Colonic mucosa (tissue), 4 donors: ENCODE measurements around the gene LHPP. TPM values are rescaled to one million over a fixed set of nuclear protein-coding genes. Genes with fewer than 3 reads are reported as not detected.

Experiments
- DNase-seq: peaks from one replicate; pipeline ENCODE4 v3.0.0-alpha.2; 2020
- H3K27ac ChIP-seq: fragments of 200-600 bp; one replicate; pipeline ENCODE4 v1.8.0; 2021
- H3K27me3 ChIP-seq: fragments of 200-600 bp; one replicate; pipeline ENCODE4 v1.8.0; 2021
- H3K36me3 ChIP-seq: fragments of 200-600 bp; one replicate; pipeline ENCODE4 v1.8.0; 2021
- H3K4me1 ChIP-seq: fragments of 200-600 bp; one replicate; pipeline ENCODE4 v1.8.0; 2021; ENCODE audit warnings: mild to moderate bottlenecking
- H3K4me3 ChIP-seq: fragments of 200-600 bp; one replicate; pipeline ENCODE4 v1.8.0; 2021
- H3K9ac ChIP-seq, 2 donors: one replicate each; pipeline ENCODE4 v1.7.0; 2013; ENCODE audit warnings: control low read depth in 2 of 2, low read depth in 2 of 2, low read length in 2 of 2
- H3K9me3 ChIP-seq: fragments of 200-600 bp; one replicate; pipeline ENCODE4 v1.8.0; 2021
- intact Hi-C: fragments of 100-400 bp; cut with DNase I; formaldehyde crosslinking; loops from one replicate; pipeline ENCODE4 v1.14.1; 2022
- total RNA-seq, 2 donors: library from RNA; stranded (reverse); fragmentation: NEBNext Ultra II Directional in 1 of 2; extraction: Animal tissue kit (Norgen Biotek cat#: 25700) in 1 of 2; gene quantifications; one replicate each; pipeline ENCODE4 v1.2.1, GENCODE V29; 2021
- TF ChIP-seq, protein P1 (sequence below): fragments of 200-600 bp; IDR thresholded peaks from one replicate; pipeline ENCODE4 v1.8.0; 2022; ENCODE audit warnings: antibody characterized with exemption, mild to moderate bottlenecking
- donor health status: healthy.
- donor health status: DM: no; HTN: no; CAD: no.
- donor health status: DM: no; HTN: no; CAD: no.

Gene LHPP
- total RNA-seq, 2 donors from 2014 or later: 12.8 to 24.6 TPM

DNA sequence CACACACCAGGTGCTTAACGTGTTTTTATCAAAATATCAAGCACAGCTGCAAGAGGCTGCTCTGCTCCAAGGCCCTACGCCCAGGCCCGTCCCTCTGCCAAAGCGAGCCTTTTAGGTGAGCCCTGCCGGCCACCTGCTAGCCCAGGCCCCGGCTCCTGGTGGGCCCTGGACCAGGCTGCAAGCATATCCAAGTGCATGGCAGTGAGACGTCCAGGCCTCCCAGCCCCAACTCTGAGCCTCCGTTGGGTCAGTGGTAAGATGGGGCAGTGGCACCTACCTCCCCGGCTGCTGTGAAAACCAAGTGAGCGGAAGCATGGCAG lies 136.2 kb downstream of the LHPP start:
- no peaks in the 10 kb centered on the region for H3K27me3 ChIP-seq
- no peak for DNase-seq
- H3K9me3 ChIP-seq: no peaks in the 10 kb centered on the region
- H3K36me3 ChIP-seq: no peaks in the 10 kb centered on the region
- H3K4me3 ChIP-seq: no peak overlapping the region
- no peak overlapping the region for H3K27ac ChIP-seq
- H3K4me1 ChIP-seq: no peaks in the 10 kb centered on the region
- no peak overlapping the region for H3K9ac ChIP-seq
- intact Hi-C loops: no loop called here
- TF ChIP-seq, protein P1, sequence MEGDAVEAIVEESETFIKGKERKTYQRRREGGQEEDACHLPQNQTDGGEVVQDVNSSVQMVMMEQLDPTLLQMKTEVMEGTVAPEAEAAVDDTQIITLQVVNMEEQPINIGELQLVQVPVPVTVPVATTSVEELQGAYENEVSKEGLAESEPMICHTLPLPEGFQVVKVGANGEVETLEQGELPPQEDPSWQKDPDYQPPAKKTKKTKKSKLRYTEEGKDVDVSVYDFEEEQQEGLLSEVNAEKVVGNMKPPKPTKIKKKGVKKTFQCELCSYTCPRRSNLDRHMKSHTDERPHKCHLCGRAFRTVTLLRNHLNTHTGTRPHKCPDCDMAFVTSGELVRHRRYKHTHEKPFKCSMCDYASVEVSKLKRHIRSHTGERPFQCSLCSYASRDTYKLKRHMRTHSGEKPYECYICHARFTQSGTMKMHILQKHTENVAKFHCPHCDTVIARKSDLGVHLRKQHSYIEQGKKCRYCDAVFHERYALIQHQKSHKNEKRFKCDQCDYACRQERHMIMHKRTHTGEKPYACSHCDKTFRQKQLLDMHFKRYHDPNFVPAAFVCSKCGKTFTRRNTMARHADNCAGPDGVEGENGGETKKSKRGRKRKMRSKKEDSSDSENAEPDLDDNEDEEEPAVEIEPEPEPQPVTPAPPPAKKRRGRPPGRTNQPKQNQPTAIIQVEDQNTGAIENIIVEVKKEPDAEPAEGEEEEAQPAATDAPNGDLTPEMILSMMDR: no peak

DNA sequence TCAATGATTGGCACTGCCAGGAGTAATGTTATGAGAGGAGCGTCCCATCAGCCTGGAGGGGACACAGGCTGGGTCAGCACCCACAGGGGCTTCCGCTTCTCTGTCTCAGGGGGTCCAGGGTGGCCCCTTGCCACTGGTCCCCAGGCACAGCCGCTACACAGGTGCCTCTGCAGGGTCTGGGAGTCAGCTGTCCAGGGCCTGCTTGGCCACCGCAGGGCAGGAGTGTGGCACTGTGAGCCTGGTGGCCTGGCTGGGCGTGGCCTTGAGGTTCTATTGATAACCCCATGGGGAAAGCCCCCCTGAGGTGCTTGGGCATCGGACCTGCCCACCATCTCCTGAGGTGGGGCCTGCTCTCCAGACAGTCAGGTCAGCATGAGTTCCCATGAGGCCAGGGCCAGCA lies 136.6 kb downstream of the LHPP start:
- TF ChIP-seq, protein P1: no peak
- Histone ChIP-seq H3K9ac (no peak overlapping the region), H3K27ac (no peak overlapping the region), H3K9me3 (no peaks in the 10 kb centered on the region), H3K27me3 (no peaks in the 10 kb centered on the region), H3K4me1 (no peaks in the 10 kb centered on the region), H3K36me3 (no peaks in the 10 kb centered on the region), H3K4me3 (no peak overlapping the region)
- intact Hi-C loops: no loop called here
- DNase-seq: no peak

- intact Hi-C loops: no loop called here
- H3K36me3 ChIP-seq: no peaks in the 10 kb centered on the region
- H3K27ac ChIP-seq: no peak overlapping the region
- DNase-seq: no peak
- no peak overlapping the region for H3K4me3 ChIP-seq
- H3K27me3 ChIP-seq: no peaks in the 10 kb centered on the region
- TF ChIP-seq, protein P1: no peak
- no peaks in the 10 kb centered on the region for H3K4me1 ChIP-seq
- no peak overlapping the region for H3K9ac ChIP-seq
- no peaks in the 10 kb centered on the region for H3K9me3 ChIP-seq
Measured at GRCh38 chr10:124598773-124599587, 137.4 kb downstream of the LHPP start.

DNA sequence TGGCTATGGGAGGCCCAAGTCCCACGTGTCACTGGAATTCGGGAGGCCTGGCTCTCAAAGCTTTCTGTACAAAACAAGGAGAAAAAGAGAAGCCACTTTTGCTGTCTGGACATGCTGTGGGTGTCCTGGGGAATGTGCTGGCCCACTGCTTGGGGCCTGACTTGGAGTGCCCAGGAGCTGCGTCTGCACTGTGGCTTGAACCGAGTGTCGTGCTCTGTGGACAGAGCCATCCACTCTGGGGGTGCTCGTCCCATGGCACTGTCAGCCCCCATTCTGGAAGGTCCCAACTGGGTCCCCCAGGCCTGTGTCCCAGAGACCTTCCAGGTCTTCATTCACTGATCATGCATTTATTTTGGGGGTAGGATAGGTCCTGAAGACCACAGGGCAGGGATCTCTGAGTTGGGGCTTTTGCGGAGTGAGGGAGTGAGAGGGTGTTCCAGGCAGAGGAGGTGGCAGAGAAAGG lies 138.0 kb downstream of the LHPP start:
- Histone ChIP-seq H3K36me3 (no peaks in the 10 kb centered on the region), H3K27ac (no peak overlapping the region), H3K4me1 (no peaks in the 10 kb centered on the region), H3K9me3 (no peaks in the 10 kb centered on the region), H3K9ac (no peak overlapping the region), H3K4me3 (no peak overlapping the region), H3K27me3 (no peaks in the 10 kb centered on the region)
- TF ChIP-seq, protein P1: no peak
- no peak for DNase-seq
- intact Hi-C loops: no loop called here

GRCh38 chr10:124600051-124600880 lies 138.6 kb downstream of the LHPP start:
- no peaks in the 10 kb centered on the region for H3K4me1 ChIP-seq
- H3K36me3 ChIP-seq: no peaks in the 10 kb centered on the region
- DNase-seq: no peak
- no peak overlapping the region for H3K27ac ChIP-seq
- no peaks in the 10 kb centered on the region for H3K27me3 ChIP-seq
- H3K9ac ChIP-seq: no peak overlapping the region
- intact Hi-C loops: no loop called here
- no peaks in the 10 kb centered on the region for H3K9me3 ChIP-seq
- no peak overlapping the region for H3K4me3 ChIP-seq
- TF ChIP-seq, protein P1: no peak
